HEK293 (cell line): Measurements from ENCODE around the gene ZNF593.

Source experiments
- CTCF ChIA-PET: fragments of 350-600 bp; formaldehyde crosslinking; extraction: SDS; loops from one replicate; lab custom pipeline; 2021; ENCODE audit warnings: antibody characterized with exemption; lab: Yijun Ruan, JAX
- POLR2A ChIA-PET: fragments of 300-600 bp; formaldehyde crosslinking; extraction: SDS; loops from one replicate; lab custom pipeline; 2020; ENCODE audit warnings: antibody characterized with exemption, inconsistent platforms; lab: Yijun Ruan, JAX
- H3K27ac ChIP-seq: fragments of 200-500 bp; sonication (Bioruptor generic); 2 replicates; pipeline ENCODE4 v1.5.1; 2014; ENCODE audit warnings: low read depth, low read length, control low read depth, inconsistent platforms; ENCODE audit errors: extremely low read depth
- H3K36me3 ChIP-seq, 2 experiments: fragments of 200-500 bp in 1 of 2; sonication (Bioruptor generic) in 1 of 2; 1 replicate in 1 of 2; 2 replicates in 1 of 2; pipeline ENCODE4 v1.5.1; 2014 to 2017; ENCODE audit warnings: inconsistent platforms in 2 of 2, low read length in 2 of 2; ENCODE audit not compliant: control insufficient read depth in 2 of 2, insufficient read depth in 1 of 2
- H3K4me1 ChIP-seq: fragments of 200-500 bp; sonication (Bioruptor generic); 2 replicates; pipeline ENCODE4 v1.5.1; 2014; ENCODE audit warnings: mild to moderate bottlenecking, low read length, inconsistent platforms; ENCODE audit not compliant: control insufficient read depth, insufficient read depth
- H3K4me3 ChIP-seq: 2 replicates; pipeline ENCODE4 v1.5.1; 2011; ENCODE audit warnings: low read depth, mild to moderate bottlenecking, control low read depth, low read length, moderate library complexity
- H3K9me3 ChIP-seq: fragments of 200-500 bp; sonication (Bioruptor generic); 2 replicates; pipeline ENCODE4 v1.5.1; 2014; ENCODE audit warnings: low read depth, low read length, inconsistent platforms; ENCODE audit not compliant: control insufficient read depth, insufficient read depth
- FEZF1 ChIP-seq: fragments of 450-650 bp; formaldehyde crosslinking; IDR thresholded peaks from 2 replicates; pipeline ENCODE4 v1.5.1; 2016; ENCODE audit warnings: missing biosample characterization, missing genetic modification characterization
- PRDM1 ChIP-seq: fragments of 450-650 bp; formaldehyde crosslinking; IDR thresholded peaks from 2 replicates; pipeline ENCODE4; 2016; ENCODE audit warnings: missing biosample characterization, missing genetic modification characterization
- SP2 ChIP-seq: fragments of 450-650 bp; formaldehyde crosslinking; IDR thresholded peaks from 2 replicates; pipeline ENCODE4 v1.5.1; 2016; ENCODE audit warnings: missing biosample characterization, missing genetic modification characterization
- ZBTB48 ChIP-seq: fragments of 450-650 bp; formaldehyde crosslinking; IDR thresholded peaks from 2 replicates; pipeline ENCODE4 v1.5.1; 2016; ENCODE audit warnings: missing biosample characterization, missing genetic modification characterization
- ZFP3 ChIP-seq: fragments of 450-650 bp; formaldehyde crosslinking; IDR thresholded peaks from 2 replicates; pipeline ENCODE4 v1.5.1; 2016; ENCODE audit warnings: low read depth, missing biosample characterization, missing genetic modification characterization
- ZFP41 ChIP-seq: fragments of 450-650 bp; formaldehyde crosslinking; IDR thresholded peaks from 2 replicates; pipeline ENCODE4 v1.5.1; 2016; ENCODE audit warnings: missing biosample characterization, missing genetic modification characterization, borderline replicate concordance
- ZIC2 ChIP-seq: fragments of 450-650 bp; formaldehyde crosslinking; IDR thresholded peaks from 2 replicates; pipeline ENCODE4 v1.5.1; 2016; ENCODE audit warnings: missing biosample characterization, missing genetic modification characterization
- ZNF140 ChIP-seq: fragments of 450-650 bp; formaldehyde crosslinking; IDR thresholded peaks from 2 replicates; pipeline ENCODE4 v1.5.1; 2016; ENCODE audit warnings: missing biosample characterization, missing genetic modification characterization
- ZNF16 ChIP-seq: fragments of 450-650 bp; formaldehyde crosslinking; IDR thresholded peaks from 2 replicates; pipeline ENCODE4 v1.5.1; 2016; ENCODE audit warnings: low read depth, missing biosample characterization, missing genetic modification characterization
- ZNF202 ChIP-seq: fragments of 450-650 bp; formaldehyde crosslinking; IDR thresholded peaks from 2 replicates; pipeline ENCODE4 v1.5.1; 2016; ENCODE audit warnings: missing biosample characterization, missing genetic modification characterization, borderline replicate concordance
- ZNF335 ChIP-seq: fragments of 450-650 bp; formaldehyde crosslinking; conservative IDR thresholded peaks from 2 replicates; pipeline ENCODE4 v1.5.1; 2016; ENCODE audit warnings: missing biosample characterization, missing genetic modification characterization
- ZNF391 ChIP-seq: fragments of 450-650 bp; formaldehyde crosslinking; IDR thresholded peaks from 2 replicates; pipeline ENCODE4 v1.5.1; 2016; ENCODE audit warnings: low read depth, missing biosample characterization, missing genetic modification characterization, borderline replicate concordance
- ZNF560 ChIP-seq: fragments of 450-650 bp; formaldehyde crosslinking; IDR thresholded peaks from 2 replicates; pipeline ENCODE4 v1.5.1; 2017; ENCODE audit warnings: missing biosample characterization, missing genetic modification characterization, borderline replicate concordance
- ZNF561 ChIP-seq: fragments of 450-650 bp; IDR thresholded peaks from 2 replicates; pipeline ENCODE4 v1.5.1; 2018; ENCODE audit warnings: missing biosample characterization, missing genetic modification characterization, borderline replicate concordance
- ZNF585B ChIP-seq: fragments of 450-650 bp; formaldehyde crosslinking; IDR thresholded peaks from 2 replicates; pipeline ENCODE4 v1.5.1; 2016; ENCODE audit warnings: missing biosample characterization, missing genetic modification characterization
- ZNF768 ChIP-seq: fragments of 450-650 bp; formaldehyde crosslinking; IDR thresholded peaks from 2 replicates; pipeline ENCODE4 v1.5.1; 2018; ENCODE audit warnings: missing biosample characterization, mild to moderate bottlenecking, missing genetic modification characterization
- ZNF785 ChIP-seq: fragments of 450-650 bp; formaldehyde crosslinking; IDR thresholded peaks from 2 replicates; pipeline ENCODE4 v1.5.1; 2016; ENCODE audit warnings: missing biosample characterization, missing genetic modification characterization
- ZNF792 ChIP-seq: fragments of 450-650 bp; formaldehyde crosslinking; IDR thresholded peaks from 2 replicates; pipeline ENCODE4 v1.5.1; 2016; ENCODE audit warnings: missing biosample characterization, missing genetic modification characterization
- ZNF830 ChIP-seq: fragments of 450-650 bp; IDR thresholded peaks from 2 replicates; pipeline ENCODE4 v1.5.0; 2018; ENCODE audit warnings: missing biosample characterization, missing genetic modification characterization, low read depth, mild to moderate bottlenecking, moderate library complexity
- ZSCAN23 ChIP-seq: fragments of 450-650 bp; formaldehyde crosslinking; IDR thresholded peaks from 2 replicates; pipeline ENCODE4 v1.5.1; 2016; ENCODE audit warnings: missing biosample characterization, missing genetic modification characterization
- TF ChIP-seq, protein P1 (sequence below): fragments of 450-650 bp; formaldehyde crosslinking; IDR thresholded peaks from 2 replicates; pipeline ENCODE4 v1.5.1; 2016; ENCODE audit warnings: missing biosample characterization, missing genetic modification characterization
- TF ChIP-seq, protein P2 (sequence below): fragments of 450-650 bp; formaldehyde crosslinking; IDR thresholded peaks from 2 replicates; pipeline ENCODE4 v1.5.1; 2017; ENCODE audit warnings: missing biosample characterization, missing genetic modification characterization
- TF ChIP-seq, protein P3 (sequence below): fragments of 450-650 bp; formaldehyde crosslinking; IDR thresholded peaks from 2 replicates; pipeline ENCODE4 v1.5.1; 2016; ENCODE audit warnings: missing biosample characterization, missing genetic modification characterization

ZNF593 gene

DNA sequence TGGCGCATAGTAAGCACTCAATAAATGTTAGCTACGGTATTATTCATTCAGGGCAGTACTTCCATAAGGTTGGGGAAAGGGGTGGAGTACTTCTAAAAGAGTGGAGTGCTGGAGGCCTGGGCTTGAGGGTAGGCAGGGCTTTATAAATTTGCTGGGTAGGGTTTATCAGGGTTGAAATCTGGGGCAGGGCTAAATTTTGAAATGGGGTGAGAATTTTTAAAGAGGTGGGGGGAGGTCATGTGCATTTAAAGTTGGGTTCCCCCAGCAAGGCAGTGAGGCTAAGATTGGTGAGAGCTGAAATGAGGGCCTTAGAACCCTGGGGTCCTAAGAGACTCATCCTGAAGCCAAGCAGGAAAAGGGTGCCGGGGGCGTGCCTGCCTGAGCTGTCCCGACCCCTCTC is 30.7 kb downstream of the ZNF593 start:
- POLR2A ChIA-PET, result no interaction called here
- Histone ChIP-seq H3K36me3 (no peaks in the 10 kb centered on the region), H3K4me1 (no peaks in the 10 kb centered on the region), H3K27ac (no peak overlapping the region), H3K9me3 (no peaks in the 10 kb centered on the region), H3K4me3 (no peak overlapping the region)
- CTCF ChIA-PET, result interaction anchor here (1.0 to 1.1 kb wide), 2 partner anchors 10 to 12 kb away, joined by 5 to 6 read pairs; partner anchors contain the start of gene CATSPER4
- TF ChIP-seq ZFP41 (no peak), ZFP3 (no peak), ZNF768 (tag by site-specific recombination) (no peak), ZNF140 (tag by site-specific recombination) (no peak), ZNF16 (tag by site-specific recombination) (no peak), FEZF1 (tag by site-specific recombination) (no peak), ZNF560 (tag by site-specific recombination) (no peak), ZNF391 (tag by site-specific recombination) (no peak), ZNF561 (tag by site-specific recombination) (no peak), ZNF785 (tag by site-specific recombination) (no peak), SP2 (tag by site-specific recombination) (no peak), ZNF202 (tag by site-specific recombination) (no peak), ZNF792 (tag by site-specific recombination) (no peak), ZSCAN23 (tag by site-specific recombination) (no peak), ZNF830 (tag by site-specific recombination) (no peak), ZNF335 (tag by site-specific recombination) (no peak), PRDM1 (tag by site-specific recombination) (no peak)
- TF ChIP-seq, protein P1, sequence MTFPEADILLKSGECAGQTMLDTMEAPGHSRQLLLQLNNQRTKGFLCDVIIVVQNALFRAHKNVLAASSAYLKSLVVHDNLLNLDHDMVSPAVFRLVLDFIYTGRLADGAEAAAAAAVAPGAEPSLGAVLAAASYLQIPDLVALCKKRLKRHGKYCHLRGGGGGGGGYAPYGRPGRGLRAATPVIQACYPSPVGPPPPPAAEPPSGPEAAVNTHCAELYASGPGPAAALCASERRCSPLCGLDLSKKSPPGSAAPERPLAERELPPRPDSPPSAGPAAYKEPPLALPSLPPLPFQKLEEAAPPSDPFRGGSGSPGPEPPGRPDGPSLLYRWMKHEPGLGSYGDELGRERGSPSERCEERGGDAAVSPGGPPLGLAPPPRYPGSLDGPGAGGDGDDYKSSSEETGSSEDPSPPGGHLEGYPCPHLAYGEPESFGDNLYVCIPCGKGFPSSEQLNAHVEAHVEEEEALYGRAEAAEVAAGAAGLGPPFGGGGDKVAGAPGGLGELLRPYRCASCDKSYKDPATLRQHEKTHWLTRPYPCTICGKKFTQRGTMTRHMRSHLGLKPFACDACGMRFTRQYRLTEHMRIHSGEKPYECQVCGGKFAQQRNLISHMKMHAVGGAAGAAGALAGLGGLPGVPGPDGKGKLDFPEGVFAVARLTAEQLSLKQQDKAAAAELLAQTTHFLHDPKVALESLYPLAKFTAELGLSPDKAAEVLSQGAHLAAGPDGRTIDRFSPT (tag by site-specific recombination), result no peak
- TF ChIP-seq, protein P2, sequence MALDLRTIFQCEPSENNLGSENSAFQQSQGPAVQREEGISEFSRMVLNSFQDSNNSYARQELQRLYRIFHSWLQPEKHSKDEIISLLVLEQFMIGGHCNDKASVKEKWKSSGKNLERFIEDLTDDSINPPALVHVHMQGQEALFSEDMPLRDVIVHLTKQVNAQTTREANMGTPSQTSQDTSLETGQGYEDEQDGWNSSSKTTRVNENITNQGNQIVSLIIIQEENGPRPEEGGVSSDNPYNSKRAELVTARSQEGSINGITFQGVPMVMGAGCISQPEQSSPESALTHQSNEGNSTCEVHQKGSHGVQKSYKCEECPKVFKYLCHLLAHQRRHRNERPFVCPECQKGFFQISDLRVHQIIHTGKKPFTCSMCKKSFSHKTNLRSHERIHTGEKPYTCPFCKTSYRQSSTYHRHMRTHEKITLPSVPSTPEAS (tag by site-specific recombination), result no peak

DNA sequence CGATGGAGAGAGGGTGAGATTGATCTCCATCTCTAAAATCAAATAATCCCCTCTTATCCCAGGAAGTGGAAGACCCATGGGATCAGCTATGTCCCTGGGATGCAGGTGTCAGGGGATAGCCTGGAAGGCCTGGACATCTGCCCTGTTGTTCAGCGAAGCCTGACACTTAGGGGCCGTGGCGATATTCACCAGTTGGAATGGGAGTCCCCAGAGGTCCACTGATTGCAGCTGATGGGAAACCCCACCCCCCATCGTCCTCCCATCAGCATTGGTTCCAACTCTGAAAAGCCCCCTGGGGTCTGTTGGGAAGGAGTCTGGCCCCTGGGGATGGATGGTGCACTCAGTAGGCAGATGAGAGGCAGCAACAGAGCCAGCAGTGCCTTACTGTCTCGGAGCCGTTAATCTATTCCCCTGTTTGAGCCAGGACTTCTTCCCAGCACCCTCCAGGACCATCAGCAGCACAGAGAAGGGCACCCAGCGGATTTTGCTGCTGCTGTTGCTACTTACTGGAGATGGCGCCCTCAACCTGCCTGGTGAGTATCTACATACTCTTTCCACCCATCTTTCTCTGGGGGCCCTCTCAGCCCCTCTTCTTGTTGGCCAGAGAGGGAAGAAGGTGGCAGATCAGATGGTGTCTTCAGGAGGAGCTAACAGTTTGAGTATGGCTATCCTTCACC is 34.1 kb downstream of the ZNF593 start:
- TF ChIP-seq ZIC2 (tag by site-specific recombination) (peak; percentile 34), ZBTB48 (peak; percentile 63; the same call in 1 of the 2 replicates), ZNF585B (tag by site-specific recombination) (no peak)
- TF ChIP-seq, protein P3, sequence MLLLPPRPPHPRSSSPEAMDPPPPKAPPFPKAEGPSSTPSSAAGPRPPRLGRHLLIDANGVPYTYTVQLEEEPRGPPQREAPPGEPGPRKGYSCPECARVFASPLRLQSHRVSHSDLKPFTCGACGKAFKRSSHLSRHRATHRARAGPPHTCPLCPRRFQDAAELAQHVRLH (tag by site-specific recombination), result no peak
- H3K36me3 ChIP-seq, result no peaks in the 10 kb centered on the region
- ChIA-PET POLR2A (no interaction called here), CTCF (interaction anchor here (0.7 to 1.0 kb wide), 4 partner anchors 9 to 160 kb away, joined by 3 to 7 read pairs (median 4); partner anchors contain the start of gene CEP85)
- no peak overlapping the region for H3K4me3 ChIP-seq
- no peak overlapping the region for H3K27ac ChIP-seq
- no peaks in the 10 kb centered on the region for H3K9me3 ChIP-seq
- no peaks in the 10 kb centered on the region for H3K4me1 ChIP-seq
